Measurements from ENCODE around the gene ERO1A.
"Not testable (repeated sequence)": the region's sequence is repeated elsewhere in the genome, so short reads cannot be mapped to it uniquely, and the experiment has no call there.

The ERO1A gene

DNA sequence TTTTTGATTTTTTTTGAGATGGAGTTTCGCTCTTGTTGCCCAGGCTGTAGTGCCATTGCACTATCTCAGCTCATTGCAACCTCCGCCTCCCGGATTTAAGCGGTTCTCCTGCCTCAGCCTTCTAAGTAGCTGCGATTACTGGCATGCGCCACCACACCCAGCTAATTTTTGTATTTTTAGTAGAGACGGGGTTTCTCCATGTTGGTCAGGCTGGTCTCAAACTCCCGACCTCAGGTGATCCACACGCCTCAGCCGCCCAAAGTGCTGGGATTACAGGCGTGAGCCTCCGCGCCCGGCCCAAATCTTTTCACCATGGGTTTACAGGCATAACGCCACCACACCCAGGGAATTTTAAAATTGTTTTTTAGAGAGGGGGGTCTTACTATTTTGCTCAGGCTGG, 33.7 kb upstream of the ERO1A start:
- not testable (repeated sequence) for H3K9me3 ChIP-seq (ENCODE audit: control insufficient read depth in 2 of 2, low read length in 2 of 2); H3K4me3 ChIP-seq (ENCODE audit: low read length in 2 of 2); H3K27me3 ChIP-seq (ENCODE audit: control insufficient read depth in 2 of 2, insufficient read depth in 2 of 2, low read length in 2 of 2); H3K4me1 ChIP-seq (ENCODE audit: control insufficient read depth in 2 of 2, insufficient read depth in 2 of 2, low read length in 2 of 2); H3K9ac ChIP-seq (ENCODE audit: low read depth in 1 of 2, low read length in 2 of 2); H3K27ac ChIP-seq (ENCODE audit: low read depth in 2 of 2, low read length in 2 of 2)
- peaks cover 11 to 22% of the 10 kb centered on the region in 2 donors for H3K36me3 ChIP-seq (ENCODE audit: control insufficient read depth in 2 of 2, insufficient read depth in 2 of 2, low read length in 2 of 2)

DNA sequence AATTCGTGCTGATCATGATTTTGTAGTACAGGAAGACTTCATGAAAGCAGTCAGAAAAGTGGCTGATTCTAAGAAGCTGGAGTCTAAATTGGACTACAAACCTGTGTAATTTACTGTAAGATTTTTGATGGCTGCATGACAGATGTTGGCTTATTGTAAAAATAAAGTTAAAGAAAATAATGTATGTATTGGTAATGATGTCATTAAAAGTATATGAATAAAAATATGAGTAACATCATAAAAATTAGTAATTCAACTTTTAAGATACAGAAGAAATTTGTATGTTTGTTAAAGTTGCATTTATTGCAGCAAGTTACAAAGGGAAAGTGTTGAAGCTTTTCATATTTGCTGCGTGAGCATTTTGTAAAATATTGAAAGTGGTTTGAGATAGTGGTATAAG, 32.2 kb upstream of the ERO1A start:
- peaks cover 22 to 29% of the 10 kb centered on the region in 2 donors for H3K36me3 ChIP-seq (ENCODE audit: control insufficient read depth in 2 of 2, insufficient read depth in 2 of 2, low read length in 2 of 2)
- H3K4me1 ChIP-seq (ENCODE audit: control insufficient read depth in 2 of 2, insufficient read depth in 2 of 2, low read length in 2 of 2) = not testable (repeated sequence)

DNA sequence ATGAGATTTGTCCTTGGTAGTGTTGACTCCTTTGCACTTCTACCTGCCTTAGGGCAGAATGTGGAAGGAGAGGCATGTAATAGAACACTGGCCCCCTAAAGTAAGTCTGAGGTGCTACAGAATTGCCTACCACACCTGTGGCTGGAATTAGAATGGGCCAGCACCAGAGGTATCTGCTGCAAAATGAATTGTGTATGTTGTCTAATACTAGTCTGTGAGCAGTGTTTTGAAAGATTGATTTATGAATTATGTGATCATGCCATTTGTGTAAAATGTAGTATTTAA, 28.9 kb upstream of the ERO1A start:
- Histone ChIP-seq H3K9me3 (ENCODE audit: control insufficient read depth in 2 of 2, low read length in 2 of 2) (no peaks in the 10 kb centered on the region), H3K4me1 (ENCODE audit: control insufficient read depth in 2 of 2, insufficient read depth in 2 of 2, low read length in 2 of 2) (no peaks in the 10 kb centered on the region), H3K9ac (ENCODE audit: low read depth in 1 of 2, low read length in 2 of 2) (no peak overlapping the region), H3K27ac (ENCODE audit: low read depth in 2 of 2, low read length in 2 of 2) (no peak overlapping the region), H3K36me3 (ENCODE audit: control insufficient read depth in 2 of 2, insufficient read depth in 2 of 2, low read length in 2 of 2) (peaks cover 36 to 44% of the 10 kb centered on the region in 2 donors), H3K4me3 (ENCODE audit: low read length in 2 of 2) (no peak overlapping the region), H3K27me3 (ENCODE audit: control insufficient read depth in 2 of 2, insufficient read depth in 2 of 2, low read length in 2 of 2) (no peaks in the 10 kb centered on the region)

More for the DNA sequence above, 32.2 kb upstream of the ERO1A start:
- H3K9ac ChIP-seq (ENCODE audit: low read depth in 1 of 2, low read length in 2 of 2); H3K27ac ChIP-seq (ENCODE audit: low read depth in 2 of 2, low read length in 2 of 2); H3K4me3 ChIP-seq (ENCODE audit: low read length in 2 of 2); H3K27me3 ChIP-seq (ENCODE audit: control insufficient read depth in 2 of 2, insufficient read depth in 2 of 2, low read length in 2 of 2); H3K9me3 ChIP-seq (ENCODE audit: control insufficient read depth in 2 of 2, low read length in 2 of 2): not testable (repeated sequence)

DNA sequence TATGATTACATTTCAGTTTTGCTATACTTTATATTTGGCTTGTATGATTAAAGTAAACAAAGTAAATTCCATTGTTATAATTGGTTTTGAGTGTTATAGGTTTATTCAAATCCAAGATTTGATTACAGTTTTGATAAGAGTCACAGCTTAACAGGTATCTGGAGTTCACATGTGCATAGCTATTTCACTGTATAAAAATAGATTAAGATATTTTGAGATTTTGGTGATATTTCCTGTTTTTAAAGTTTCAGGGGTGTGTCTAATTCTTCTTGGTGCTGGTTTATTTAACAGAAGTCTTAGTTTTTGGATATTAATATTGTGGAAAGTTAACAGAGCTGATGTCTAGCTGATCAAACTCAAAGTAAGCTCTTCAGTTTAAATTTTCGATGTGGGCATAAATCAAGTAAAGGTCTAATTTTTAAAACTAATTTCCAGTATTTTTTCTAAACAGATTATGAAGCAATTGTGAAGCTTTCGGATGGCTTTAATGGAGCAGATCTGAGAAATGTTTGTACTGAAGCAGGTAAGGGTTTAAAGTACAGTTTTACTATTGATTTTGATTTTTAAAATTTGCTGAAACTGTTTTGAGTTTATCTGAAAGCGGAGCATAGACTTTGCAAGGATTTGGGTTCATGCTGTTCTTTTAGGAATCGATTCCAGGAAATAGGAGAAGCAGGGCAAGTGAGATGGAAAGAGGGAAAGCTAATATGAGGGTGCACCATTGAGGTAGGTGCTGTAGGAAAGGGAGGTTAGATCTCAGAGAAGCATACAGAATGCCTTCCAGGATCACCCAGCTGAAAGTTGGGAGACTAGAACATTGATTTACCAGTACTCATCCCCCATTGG, 28.4 kb upstream of the ERO1A start:
- peaks cover 37 to 49% of the 10 kb centered on the region in 2 donors for H3K36me3 ChIP-seq (ENCODE audit: control insufficient read depth in 2 of 2, insufficient read depth in 2 of 2, low read length in 2 of 2)
- H3K9me3 ChIP-seq (ENCODE audit: control insufficient read depth in 2 of 2, low read length in 2 of 2) = no peaks in the 10 kb centered on the region

DNA sequence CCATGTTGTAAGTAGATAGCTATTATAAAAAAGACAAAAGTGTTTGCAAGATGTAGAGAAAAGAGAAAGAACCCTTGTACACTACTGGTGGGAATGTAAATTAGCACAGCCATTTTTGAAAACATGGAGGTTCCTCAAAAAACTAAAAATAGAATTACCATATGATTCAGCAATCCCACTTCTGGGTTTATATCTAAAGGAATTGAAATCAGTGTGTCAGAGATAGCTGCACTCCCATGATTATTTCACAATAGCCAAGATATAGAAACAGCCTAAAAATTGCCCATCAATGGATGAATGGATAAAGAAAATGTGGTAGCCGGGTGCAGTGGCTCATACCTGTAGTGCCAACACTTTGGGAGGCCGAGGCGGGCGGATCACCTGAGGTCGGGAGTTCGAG, 20.8 kb upstream of the ERO1A start:
- Histone ChIP-seq H3K9me3 (ENCODE audit: control insufficient read depth in 2 of 2, low read length in 2 of 2) (no peaks in the 10 kb centered on the region), H3K4me1 (ENCODE audit: control insufficient read depth in 2 of 2, insufficient read depth in 2 of 2, low read length in 2 of 2) (no peaks in the 10 kb centered on the region), H3K9ac (ENCODE audit: low read depth in 1 of 2, low read length in 2 of 2) (no peak overlapping the region), H3K4me3 (ENCODE audit: low read length in 2 of 2) (no peak overlapping the region), H3K27ac (ENCODE audit: low read depth in 2 of 2, low read length in 2 of 2) (no peak overlapping the region), H3K27me3 (ENCODE audit: control insufficient read depth in 2 of 2, insufficient read depth in 2 of 2, low read length in 2 of 2) (no peaks in the 10 kb centered on the region), H3K36me3 (ENCODE audit: control insufficient read depth in 2 of 2, insufficient read depth in 2 of 2, low read length in 2 of 2) (peaks cover 66 to 67% of the 10 kb centered on the region in 2 donors)

More for the DNA sequence above, 28.4 kb upstream of the ERO1A start:
- Histone ChIP-seq H3K9ac (ENCODE audit: low read depth in 1 of 2, low read length in 2 of 2) (no peak overlapping the region), H3K4me3 (ENCODE audit: low read length in 2 of 2) (no peak overlapping the region), H3K4me1 (ENCODE audit: control insufficient read depth in 2 of 2, insufficient read depth in 2 of 2, low read length in 2 of 2) (no peaks in the 10 kb centered on the region), H3K27me3 (ENCODE audit: control insufficient read depth in 2 of 2, insufficient read depth in 2 of 2, low read length in 2 of 2) (no peaks in the 10 kb centered on the region), H3K27ac (ENCODE audit: low read depth in 2 of 2, low read length in 2 of 2) (no peak overlapping the region)

DNA sequence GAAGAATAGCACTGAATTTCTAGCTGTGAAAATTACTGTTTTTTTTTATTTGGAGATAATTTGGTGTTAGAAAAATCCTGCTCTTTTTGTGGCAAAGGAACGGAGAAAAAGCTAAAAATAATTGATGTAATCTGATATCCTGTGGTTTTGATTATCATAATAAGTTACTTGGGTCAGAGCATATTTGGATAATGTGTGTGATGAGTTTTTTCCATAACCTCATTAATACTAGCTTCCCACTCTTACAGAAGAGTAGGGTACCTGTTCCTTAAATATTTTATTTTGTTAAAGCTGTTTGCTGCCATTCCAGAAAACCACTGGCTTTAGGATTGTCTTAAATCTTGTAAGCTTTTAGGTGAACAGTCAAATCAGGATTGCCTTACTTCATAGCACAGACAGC, 16.3 kb upstream of the ERO1A start:
- Histone ChIP-seq H3K9me3 (ENCODE audit: control insufficient read depth in 2 of 2, low read length in 2 of 2) (no peaks in the 10 kb centered on the region), H3K4me3 (ENCODE audit: low read length in 2 of 2) (no peak overlapping the region), H3K27ac (ENCODE audit: low read depth in 2 of 2, low read length in 2 of 2) (no peak overlapping the region), H3K4me1 (ENCODE audit: control insufficient read depth in 2 of 2, insufficient read depth in 2 of 2, low read length in 2 of 2) (peaks cover 0 to 10% of the 10 kb centered on the region in 2 donors), H3K36me3 (ENCODE audit: control insufficient read depth in 2 of 2, insufficient read depth in 2 of 2, low read length in 2 of 2) (peaks cover 56 to 67% of the 10 kb centered on the region in 2 donors), H3K9ac (ENCODE audit: low read depth in 1 of 2, low read length in 2 of 2) (no peak overlapping the region), H3K27me3 (ENCODE audit: control insufficient read depth in 2 of 2, insufficient read depth in 2 of 2, low read length in 2 of 2) (no peaks in the 10 kb centered on the region)

DNA sequence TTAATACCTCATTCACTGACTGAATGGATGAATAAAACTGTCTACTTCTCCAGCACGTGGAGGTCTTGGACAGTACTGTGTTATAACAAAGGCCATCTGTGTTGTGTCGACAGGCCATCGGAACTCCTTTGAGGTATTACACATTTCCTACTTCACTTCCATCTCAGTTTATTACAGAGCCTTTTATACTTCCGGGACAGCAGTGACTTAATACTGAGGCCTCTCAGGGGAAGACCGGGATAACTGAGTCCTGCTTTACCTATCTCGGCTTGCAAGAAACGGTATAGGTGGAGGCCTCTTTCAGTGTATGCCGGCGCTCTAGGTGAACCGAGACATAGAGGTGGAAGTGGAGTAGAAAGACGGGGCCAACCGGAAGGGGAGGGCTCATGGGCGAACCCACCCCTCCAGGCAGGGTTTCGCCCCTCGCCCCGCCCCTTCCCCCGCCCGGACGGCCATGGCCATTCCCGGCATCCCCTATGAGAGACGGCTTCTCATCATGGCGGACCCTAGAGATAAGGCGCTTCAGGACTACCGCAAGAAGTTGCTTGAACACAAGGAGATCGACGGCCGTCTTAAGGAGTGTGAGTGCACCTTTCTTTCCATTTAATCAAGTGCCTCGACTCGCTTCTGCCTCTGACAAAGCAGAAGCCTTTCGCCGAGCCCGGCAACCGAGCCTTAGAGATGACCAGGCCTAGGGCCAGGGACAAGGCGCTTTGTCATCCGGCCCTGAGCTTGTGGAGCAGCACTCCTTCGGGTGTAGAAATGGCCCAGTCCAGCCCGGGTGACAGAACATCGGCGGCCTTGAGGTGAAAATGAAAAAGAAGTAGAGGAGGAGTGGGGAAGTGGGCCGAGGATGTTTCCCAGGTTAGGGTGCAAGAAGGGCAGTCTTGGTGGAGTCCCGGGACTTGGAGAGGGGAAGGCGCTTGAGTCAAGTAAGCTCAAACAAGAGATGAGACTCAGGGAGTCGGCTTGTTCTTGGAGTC, 11.7 kb upstream of the ERO1A start, which contains the start of gene PSMC6:
PSMC6 (plus strand) TSS at position 477 of the 983 bp plus-strand sequence; CDS start at position 497, 20 bp downstream.
- Histone ChIP-seq H3K9ac (ENCODE audit: low read depth in 1 of 2, low read length in 2 of 2) (peak within 1 kb of the TSS; percentile 81 to 87), H3K4me1 (ENCODE audit: control insufficient read depth in 2 of 2, insufficient read depth in 2 of 2, low read length in 2 of 2) (peaks cover 0 to 16% of the 10 kb centered on the region in 2 donors), H3K27ac (ENCODE audit: low read depth in 2 of 2, low read length in 2 of 2) (peak within 1 kb of the TSS; percentile 92 to 94), H3K27me3 (ENCODE audit: control insufficient read depth in 2 of 2, insufficient read depth in 2 of 2, low read length in 2 of 2) (no peaks in the 10 kb centered on the region), H3K36me3 (ENCODE audit: control insufficient read depth in 2 of 2, insufficient read depth in 2 of 2, low read length in 2 of 2) (peaks cover 21 to 30% of the 10 kb centered on the region in 2 donors), H3K9me3 (ENCODE audit: control insufficient read depth in 2 of 2, low read length in 2 of 2) (no peaks in the 10 kb centered on the region), H3K4me3 (ENCODE audit: low read length in 2 of 2) (peak within 1 kb of the TSS; percentile 78 to 99)

DNA sequence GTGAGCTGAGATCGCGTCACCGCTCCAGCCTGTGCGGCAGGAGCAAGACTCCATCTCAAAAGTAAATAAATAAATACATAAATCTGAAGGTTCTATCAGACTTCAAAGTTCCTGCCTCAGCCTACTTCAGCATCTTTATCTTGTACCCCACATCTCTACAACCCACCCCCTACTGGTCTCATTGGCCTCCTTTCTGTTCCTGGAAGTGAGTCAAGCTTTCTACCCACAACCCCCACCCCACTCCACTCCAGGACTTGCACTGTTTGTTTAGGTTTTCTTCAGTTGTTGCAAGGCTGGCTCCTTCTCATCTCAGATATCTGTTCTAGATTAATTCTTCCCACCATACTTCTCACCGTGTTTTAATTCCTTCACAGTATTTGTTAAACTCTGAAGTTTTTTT, 10.9 kb upstream of the ERO1A start:
- H3K4me3 ChIP-seq (ENCODE audit: low read length in 2 of 2) = peak overlapping the region; percentile 78 to 99
- H3K27me3 ChIP-seq (ENCODE audit: control insufficient read depth in 2 of 2, insufficient read depth in 2 of 2, low read length in 2 of 2) = no peaks in the 10 kb centered on the region
- H3K9me3 ChIP-seq (ENCODE audit: control insufficient read depth in 2 of 2, low read length in 2 of 2) = no peaks in the 10 kb centered on the region
- peak overlapping the region; percentile 81 to 87 for H3K9ac ChIP-seq (ENCODE audit: low read depth in 1 of 2, low read length in 2 of 2)
- H3K36me3 ChIP-seq (ENCODE audit: control insufficient read depth in 2 of 2, insufficient read depth in 2 of 2, low read length in 2 of 2) = peaks cover 15 to 23% of the 10 kb centered on the region in 2 donors
- peaks cover 0 to 17% of the 10 kb centered on the region in 2 donors for H3K4me1 ChIP-seq (ENCODE audit: control insufficient read depth in 2 of 2, insufficient read depth in 2 of 2, low read length in 2 of 2)
- H3K27ac ChIP-seq (ENCODE audit: low read depth in 2 of 2, low read length in 2 of 2) = peak overlapping the region; percentile 92 to 94

DNA sequence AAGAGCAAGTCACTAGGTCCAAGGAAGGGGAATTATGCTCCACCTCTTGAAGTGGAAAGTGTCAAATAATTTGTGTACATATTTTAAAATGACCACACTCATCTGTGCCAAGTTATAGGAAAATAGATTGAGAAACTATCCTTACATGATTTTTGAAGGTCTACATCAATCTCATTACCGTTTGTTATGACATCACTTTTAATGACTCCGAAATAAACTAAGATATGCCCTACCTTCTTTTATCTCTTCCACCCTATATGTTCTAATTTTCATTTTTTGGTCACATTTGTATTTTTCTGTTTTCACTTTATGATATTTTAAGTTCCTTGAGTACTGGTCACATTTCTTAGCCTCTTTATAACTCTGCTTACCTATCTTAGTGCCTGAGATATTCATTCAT, 8.3 kb upstream of the ERO1A start:
- H3K9me3 ChIP-seq (ENCODE audit: control insufficient read depth in 2 of 2, low read length in 2 of 2) = no peaks in the 10 kb centered on the region
- H3K36me3 ChIP-seq (ENCODE audit: control insufficient read depth in 2 of 2, insufficient read depth in 2 of 2, low read length in 2 of 2) = peaks cover 0 to 2% of the 10 kb centered on the region in 2 donors
- no peak overlapping the region for H3K4me3 ChIP-seq (ENCODE audit: low read length in 2 of 2)
- H3K4me1 ChIP-seq (ENCODE audit: control insufficient read depth in 2 of 2, insufficient read depth in 2 of 2, low read length in 2 of 2) = peaks cover 0 to 31% of the 10 kb centered on the region in 2 donors
- H3K27ac ChIP-seq (ENCODE audit: low read depth in 2 of 2, low read length in 2 of 2) = no peak overlapping the region
- no peak overlapping the region for H3K9ac ChIP-seq (ENCODE audit: low read depth in 1 of 2, low read length in 2 of 2)
- H3K27me3 ChIP-seq (ENCODE audit: control insufficient read depth in 2 of 2, insufficient read depth in 2 of 2, low read length in 2 of 2) = no peaks in the 10 kb centered on the region

DNA sequence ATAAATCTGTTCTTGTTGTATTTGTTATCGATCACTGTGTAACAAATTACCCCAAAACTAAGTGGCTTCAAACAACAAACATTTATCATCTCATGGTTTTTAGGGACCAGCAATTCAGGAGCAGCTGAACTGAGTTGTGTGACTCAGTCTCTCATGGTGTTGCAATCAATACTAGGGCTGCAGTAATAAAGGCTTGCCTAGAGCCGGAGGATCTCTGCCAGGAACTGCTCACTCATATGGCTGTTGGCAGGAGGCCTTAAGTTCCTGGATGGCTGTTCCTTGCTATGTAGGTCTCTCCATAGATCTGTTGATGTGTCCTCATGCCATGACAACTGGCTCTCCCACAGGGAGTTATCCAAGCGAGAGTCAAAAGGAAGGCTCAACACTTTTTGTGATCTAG, 7.9 kb upstream of the ERO1A start:
- peaks cover 0 to 29% of the 10 kb centered on the region in 2 donors for H3K4me1 ChIP-seq (ENCODE audit: control insufficient read depth in 2 of 2, insufficient read depth in 2 of 2, low read length in 2 of 2)

More for the DNA sequence above, 7.9 kb upstream of the ERO1A start:
- Histone ChIP-seq H3K9ac (ENCODE audit: low read depth in 1 of 2, low read length in 2 of 2) (no peak overlapping the region), H3K4me3 (ENCODE audit: low read length in 2 of 2) (no peak overlapping the region), H3K9me3 (ENCODE audit: control insufficient read depth in 2 of 2, low read length in 2 of 2) (no peaks in the 10 kb centered on the region), H3K27ac (ENCODE audit: low read depth in 2 of 2, low read length in 2 of 2) (no peak overlapping the region), H3K27me3 (ENCODE audit: control insufficient read depth in 2 of 2, insufficient read depth in 2 of 2, low read length in 2 of 2) (no peaks in the 10 kb centered on the region), H3K36me3 (ENCODE audit: control insufficient read depth in 2 of 2, insufficient read depth in 2 of 2, low read length in 2 of 2) (no peaks in the 10 kb centered on the region)

All from mucosa of rectum (tissue), 2 donors.